Psoas muscle (tissue), 8 donors: ENCODE measurements around the gene PPP1R13L. TPM values are rescaled to one million over a fixed set of nuclear protein-coding genes. Genes with fewer than 3 reads are reported as not detected.
"Not testable (repeated sequence)": the region's sequence is repeated elsewhere in the genome, so short reads cannot be mapped to it uniquely, and the experiment has no call there.

Experiments used
- ATAC-seq, 4 donors: fragments of 200-7000 bp; cut with Tn5 transposase; one replicate each; pipeline ENCODE4 v1.9.1; 2020; ENCODE audit warnings: moderate library complexity in 3 of 4, mild to moderate bottlenecking in 2 of 4
- DNase-seq, 2 donors: peaks; one replicate each; pipeline ENCODE4 v3.0.0-alpha.2; 2020
- H3K27ac ChIP-seq: fragments of 200-600 bp; one replicate; pipeline ENCODE4 v1.8.0; 2022
- H3K27me3 ChIP-seq, 3 donors: fragments of 200-600 bp in 1 of 3; one replicate each; pipeline versions ENCODE4 v1.6.1 to v1.8.0; 2013 to 2022; ENCODE audit warnings: low read length in 2 of 3, mild to moderate bottlenecking in 2 of 3, moderate library complexity in 1 of 3; ENCODE audit not compliant: insufficient read depth in 3 of 3
- H3K36me3 ChIP-seq, 2 donors: fragments of 200-600 bp in 1 of 2; one replicate each; pipeline versions ENCODE4 v1.6.1 to v1.8.0; 2013 to 2022; ENCODE audit warnings: low read depth in 1 of 2, mild to moderate bottlenecking in 1 of 2, moderate library complexity in 1 of 2; ENCODE audit not compliant: insufficient read depth in 1 of 2
- H3K4me1 ChIP-seq: fragments of 200-600 bp; one replicate; pipeline ENCODE4 v1.8.0; 2022
- H3K4me3 ChIP-seq: fragments of 200-600 bp; one replicate; pipeline ENCODE4 v1.8.0; 2022; ENCODE audit warnings: mild to moderate bottlenecking
- H3K9me3 ChIP-seq: fragments of 200-600 bp; one replicate; pipeline ENCODE4 v1.8.0; 2022
- CTCF ChIP-seq: fragments of 200-600 bp; IDR thresholded peaks from one replicate; pipeline ENCODE4 v1.8.0; 2022; ENCODE audit warnings: antibody characterized with exemption
- WGBS, 3 donors: extraction: QIAGEN DNeasy Blood & Tissue Kit; methylation state at CpG; one replicate each; pipeline versions ENCODE4 v1.1.6 to v1.1.7; 2013; 5-methylcytosine and 5-hydroxymethylcytosine counted together
- intact Hi-C, 2 donors: fragments of 100-400 bp; cut with DNase I; formaldehyde crosslinking; loops; one replicate each; pipeline versions ENCODE4 v1.11.0 to v1.14.2; 2022
- polyA plus RNA-seq, 3 donors: library from polyadenylated mRNA; stranded (reverse); fragments of 200-250 nt; gene quantifications; one replicate each; pipeline ENCODE4 v1.2.3, GENCODE V29; 2013
- total RNA-seq, 4 donors: library from RNA; stranded (reverse); fragmentation: NEBNext Ultra II Directional in 2 of 4; extraction: Animal tissue kit (Norgen Biotek cat#: 25700) in 2 of 4; gene quantifications; one replicate each; pipeline versions ENCODE4 v1.2.1 to v1.2.4, GENCODE V29; 2021 to 2023
- donor health status: healthy with polysubstance abuse.
- donor health status: DM: no; HTN: no; CAD: no; lungs with moderate emphysema.
- donor health status: Bipolar disorder and iron deficiency.
- donor health status: healthy.
- donor health status: DM: yes; HTN: yes; CAD: no.
- donor health status: DM: no; HTN: no; CAD: no.
- donor health status: DM: no; HTN: no; CAD: no.
- donor health status: DM: yes; HTN: yes; CAD: no.

The PPP1R13L gene
- total and polyA plus RNA-seq, 7 donors, result 1.8 to 21.4 (median 4.8) TPM

DNA sequence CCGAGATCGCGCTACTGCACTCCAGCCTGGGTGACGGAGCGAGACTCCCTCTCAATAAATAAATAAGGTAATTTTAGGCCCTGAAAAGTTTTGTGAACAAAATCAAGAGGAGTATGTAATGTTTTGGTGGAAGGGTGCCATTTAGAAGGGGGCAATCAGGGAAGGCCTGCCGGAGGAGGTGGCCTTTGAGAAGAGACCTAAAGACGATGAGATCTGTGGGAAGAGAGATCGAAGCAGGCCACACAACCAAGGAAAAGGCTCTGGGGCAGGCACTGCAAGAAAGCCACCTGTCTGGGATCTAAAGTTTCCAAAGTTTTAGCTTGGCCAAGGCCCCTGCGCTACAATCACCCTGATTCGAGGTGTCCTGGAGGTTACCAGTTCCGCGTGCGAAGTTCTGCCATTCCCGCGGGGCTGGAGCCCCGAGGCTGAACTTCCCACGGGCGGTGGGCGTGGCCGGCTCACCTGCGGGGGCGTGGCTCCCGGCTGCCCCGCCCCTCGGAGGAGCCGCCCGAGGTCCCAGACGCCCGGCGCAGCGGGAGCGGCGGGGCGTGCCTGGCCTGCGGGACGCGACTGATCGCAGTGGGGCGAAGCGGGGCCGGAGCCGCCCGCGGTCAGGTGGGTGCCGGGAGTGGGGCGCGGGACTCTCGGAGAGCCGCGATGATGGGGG is 64.5 kb downstream of the PPP1R13L start, which contains the start of gene KLC3:
KLC3 (plus strand) TSS at position 519 of the 667 bp plus-strand sequence. CDS start 4,792 bp downstream, outside the sequence.
- WGBS, 3 donors, result 11 to 13% (median 12%) methylated on average over 43 to 50 of the region's 50 CpGs
- H3K4me1 ChIP-seq, result no peaks in the 10 kb centered on the region
- TF ChIP-seq CTCF, result no peak
- no peaks in the 10 kb centered on the region for H3K9me3 ChIP-seq
- intact Hi-C loops, result no loop called here
- no peak within 1 kb of the TSS for H3K27ac ChIP-seq
- DNase-seq (no peak), ATAC-seq (no peak)
- no peaks in the 10 kb centered on the region for H3K36me3 ChIP-seq
- H3K27me3 ChIP-seq, result peaks cover 0 to 29% (median 6%) of the 10 kb centered on the region in 3 donors
- H3K4me3 ChIP-seq, result peak within 1 kb of the TSS; percentile 49

GRCh38 chr19:45339629-45340028 is 65.2 kb downstream of the PPP1R13L start:
- ATAC-seq (no peak), DNase-seq (no peak)
- Histone ChIP-seq H3K36me3 (no peaks in the 10 kb centered on the region), H3K4me1 (no peaks in the 10 kb centered on the region), H3K4me3 (no peak overlapping the region), H3K27ac (no peak overlapping the region), H3K27me3 (peaks cover 0 to 29% (median 6%) of the 10 kb centered on the region in 3 donors), H3K9me3 (no peaks in the 10 kb centered on the region)
- no peak for TF ChIP-seq CTCF
- 85 to 88% (median 85%) methylated on average over 6 of the region's 6 CpGs for WGBS, 3 donors
- intact Hi-C loops, result loop anchor here (2.0 to 10.0 kb wide), 5 partner anchors 87 to 245 kb away; partner anchors contain the start of genes MARK4 (in 2 of the 2) and PPP1R37 (in 1 of the 2)

DNA sequence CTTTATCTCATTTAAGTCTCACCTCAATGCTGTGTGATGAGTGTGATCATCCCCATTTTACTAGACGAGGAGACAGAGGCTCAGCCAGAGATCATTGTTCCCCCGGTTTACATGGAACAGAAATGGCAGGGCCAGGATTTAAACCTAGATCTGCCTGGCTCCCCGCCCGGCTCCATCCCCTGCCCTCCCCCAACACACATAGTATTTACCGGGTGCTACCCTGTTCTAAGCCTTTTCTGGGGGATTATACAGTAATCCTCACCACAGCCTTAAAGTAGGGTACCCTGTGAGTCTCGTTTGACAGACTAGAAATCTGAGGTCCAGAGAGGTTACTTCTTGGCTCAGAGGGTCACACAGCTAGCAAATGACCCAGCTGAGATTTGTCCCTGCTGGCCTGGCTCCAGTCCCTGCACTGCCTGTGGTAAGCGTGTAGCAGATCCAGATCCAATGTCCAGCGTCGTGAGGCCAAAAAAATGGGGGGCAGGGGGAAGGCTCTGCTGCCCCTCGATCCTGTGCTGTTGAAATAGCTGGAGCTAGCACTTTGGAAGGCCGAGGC is 68.1 kb downstream of the PPP1R13L start:
- no peak for DNase-seq
- TF ChIP-seq CTCF, result no peak
- no peaks in the 10 kb centered on the region for H3K9me3 ChIP-seq
- H3K4me1 ChIP-seq, result no peaks in the 10 kb centered on the region
- no peak for ATAC-seq
- H3K4me3 ChIP-seq, result no peak overlapping the region
- intact Hi-C loops, result loop anchor here (5.0 to 10.0 kb wide), 4 partner anchors 84 to 242 kb away; partner anchors contain the start of genes MARK4 (in 2 of the 2) and PPP1R37 (in 1 of the 2)
- peaks cover 0 to 29% (median 6%) of the 10 kb centered on the region in 3 donors for H3K27me3 ChIP-seq
- no peak overlapping the region for H3K27ac ChIP-seq
- WGBS, 3 donors, result 51 to 59% (median 54%) methylated on average over 11 of the region's 11 CpGs
- no peaks in the 10 kb centered on the region for H3K36me3 ChIP-seq

DNA sequence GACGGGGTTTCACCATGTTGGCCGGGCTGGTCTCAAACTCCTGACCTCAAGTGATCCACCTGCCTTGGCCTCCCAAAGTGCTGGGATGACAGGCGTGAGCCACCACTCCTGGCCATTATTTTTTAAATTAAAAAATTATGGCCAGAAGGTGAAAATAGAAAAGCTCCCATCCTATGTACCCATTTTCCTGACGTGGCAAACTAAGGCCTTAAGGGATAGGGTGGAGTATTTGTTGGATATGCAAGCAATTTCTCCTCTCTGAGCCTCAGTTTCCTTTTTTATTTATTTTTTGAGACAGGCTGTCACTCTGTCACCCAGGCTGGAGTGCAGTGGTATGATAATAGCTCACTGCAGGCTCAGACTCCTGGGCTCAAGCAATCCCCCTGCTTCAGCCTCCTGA is 70.0 kb downstream of the PPP1R13L start:
- not testable (repeated sequence) for H3K36me3 ChIP-seq, DNase-seq, ATAC-seq, H3K4me3 ChIP-seq, H3K9me3 ChIP-seq, H3K27ac ChIP-seq, H3K4me1 ChIP-seq
- intact Hi-C loops, result loop anchor here (5.0 to 10.0 kb wide), 4 partner anchors 83 to 240 kb away; partner anchors contain the start of genes MARK4 (in 2 of the 2) and PPP1R37 (in 1 of the 2)
- WGBS, 3 donors, result 86 to 93% (median 86%) methylated on average over 4 of the region's 4 CpGs
- peaks cover 0 to 11% (median 0%) of the 10 kb centered on the region in 3 donors for H3K27me3 ChIP-seq

DNA sequence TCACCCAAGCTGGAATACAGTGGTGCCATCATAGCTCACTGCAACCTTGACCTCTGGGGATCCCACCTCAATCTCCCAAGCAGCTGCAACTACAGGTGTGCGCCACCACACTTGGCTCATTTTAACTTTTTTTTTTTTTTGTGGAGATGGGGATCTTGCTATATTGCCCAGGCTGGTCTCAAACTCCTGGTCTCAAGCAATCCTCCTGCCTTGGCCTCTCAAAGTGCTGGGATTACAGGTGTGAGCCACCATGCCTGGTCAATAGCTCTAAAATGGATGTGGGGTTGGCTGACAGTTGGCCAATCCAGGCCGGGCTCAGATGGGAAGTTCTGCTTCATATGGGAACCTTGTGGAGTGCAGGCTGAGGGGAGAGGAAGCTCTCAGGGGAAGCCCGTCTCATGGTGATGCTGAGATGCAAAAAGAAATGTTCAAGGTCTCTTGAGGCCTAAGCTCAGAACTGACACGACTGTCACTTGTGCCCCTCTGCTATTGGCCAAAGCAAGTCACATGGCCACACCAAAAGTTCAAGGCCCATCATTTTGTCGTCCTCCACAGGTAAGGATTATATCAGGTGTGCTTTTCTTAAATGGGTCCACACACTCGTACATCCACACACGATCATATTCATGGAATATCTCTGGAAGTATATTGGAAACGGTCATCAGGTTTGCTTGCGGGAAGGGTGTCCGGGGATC is 71.1 kb downstream of the PPP1R13L start:
- intact Hi-C loops, result loop anchor here (10.0 kb wide), 3 partner anchors 129 to 239 kb away; partner anchors contain the start of gene PPP1R37 (in 1 of the 2)
- 79 to 85% (median 83%) methylated on average over 10 of the region's 10 CpGs for whole genome bisulfite sequencing, 3 donors

More for the DNA sequence above, 71.1 kb downstream of the PPP1R13L start:
- H3K4me3 ChIP-seq, result no peak overlapping the region
- H3K27me3 ChIP-seq, result no peaks in the 10 kb centered on the region
- no peak overlapping the region for H3K27ac ChIP-seq
- no peak for TF ChIP-seq CTCF
- H3K9me3 ChIP-seq, result no peaks in the 10 kb centered on the region
- ATAC-seq, result no peak
- no peak for DNase-seq
- H3K4me1 ChIP-seq, result peaks cover 4% of the 10 kb centered on the region
- no peaks in the 10 kb centered on the region for H3K36me3 ChIP-seq
